ENCODE data around the gene CDK17. TPM values are rescaled to one million over a fixed set of nuclear protein-coding genes. Genes with fewer than 3 reads are reported as not detected.

The CDK17 gene
- total RNA-seq, 1 experiment from 2014 or later: 21.4 TPM

DNA sequence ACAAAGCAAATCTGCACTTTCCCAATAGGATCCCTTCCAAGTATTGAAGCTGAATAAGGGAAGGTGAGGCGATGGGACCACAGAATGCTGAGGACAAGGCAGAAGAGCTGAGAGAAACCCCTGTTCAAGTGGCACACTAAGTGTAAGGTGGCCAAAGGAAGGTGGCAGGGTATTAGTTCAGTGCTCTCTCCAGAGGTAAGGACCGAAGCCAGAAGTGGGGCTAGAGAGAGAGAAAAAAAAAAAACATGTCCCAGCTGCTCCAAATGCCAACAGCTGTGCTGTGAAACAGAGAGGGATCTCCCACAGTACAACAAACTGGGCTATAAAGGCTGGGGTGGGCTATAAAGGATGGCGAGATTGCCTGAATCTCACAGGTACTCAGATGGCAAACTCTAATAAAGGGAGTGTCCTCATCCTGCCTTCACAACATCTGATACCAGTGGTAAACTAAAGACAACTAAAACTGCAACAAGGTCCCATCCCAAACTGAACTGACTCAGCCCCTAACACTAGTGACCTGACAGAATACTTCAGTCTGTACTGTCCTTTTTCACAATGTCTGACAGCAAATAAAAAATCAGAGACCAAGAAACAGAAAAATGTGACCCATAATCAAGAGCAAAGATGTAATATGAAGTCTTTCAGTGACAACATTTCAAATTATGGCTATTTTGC is 47.9 kb downstream of the CDK17 start (continued):
- TF ChIP-seq, protein P1, sequence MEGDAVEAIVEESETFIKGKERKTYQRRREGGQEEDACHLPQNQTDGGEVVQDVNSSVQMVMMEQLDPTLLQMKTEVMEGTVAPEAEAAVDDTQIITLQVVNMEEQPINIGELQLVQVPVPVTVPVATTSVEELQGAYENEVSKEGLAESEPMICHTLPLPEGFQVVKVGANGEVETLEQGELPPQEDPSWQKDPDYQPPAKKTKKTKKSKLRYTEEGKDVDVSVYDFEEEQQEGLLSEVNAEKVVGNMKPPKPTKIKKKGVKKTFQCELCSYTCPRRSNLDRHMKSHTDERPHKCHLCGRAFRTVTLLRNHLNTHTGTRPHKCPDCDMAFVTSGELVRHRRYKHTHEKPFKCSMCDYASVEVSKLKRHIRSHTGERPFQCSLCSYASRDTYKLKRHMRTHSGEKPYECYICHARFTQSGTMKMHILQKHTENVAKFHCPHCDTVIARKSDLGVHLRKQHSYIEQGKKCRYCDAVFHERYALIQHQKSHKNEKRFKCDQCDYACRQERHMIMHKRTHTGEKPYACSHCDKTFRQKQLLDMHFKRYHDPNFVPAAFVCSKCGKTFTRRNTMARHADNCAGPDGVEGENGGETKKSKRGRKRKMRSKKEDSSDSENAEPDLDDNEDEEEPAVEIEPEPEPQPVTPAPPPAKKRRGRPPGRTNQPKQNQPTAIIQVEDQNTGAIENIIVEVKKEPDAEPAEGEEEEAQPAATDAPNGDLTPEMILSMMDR (IDR thresholded peaks at IDR 0.05 in 2 of 3, conservative IDR thresholded peaks at IDR 0.05 in 1 of 3; ENCODE audit: borderline replicate concordance in 1 of 3, insufficient read depth in 1 of 3, low read depth in 2 of 3, low read length in 2 of 3): no peak
- TF ChIP-seq, protein P2, sequence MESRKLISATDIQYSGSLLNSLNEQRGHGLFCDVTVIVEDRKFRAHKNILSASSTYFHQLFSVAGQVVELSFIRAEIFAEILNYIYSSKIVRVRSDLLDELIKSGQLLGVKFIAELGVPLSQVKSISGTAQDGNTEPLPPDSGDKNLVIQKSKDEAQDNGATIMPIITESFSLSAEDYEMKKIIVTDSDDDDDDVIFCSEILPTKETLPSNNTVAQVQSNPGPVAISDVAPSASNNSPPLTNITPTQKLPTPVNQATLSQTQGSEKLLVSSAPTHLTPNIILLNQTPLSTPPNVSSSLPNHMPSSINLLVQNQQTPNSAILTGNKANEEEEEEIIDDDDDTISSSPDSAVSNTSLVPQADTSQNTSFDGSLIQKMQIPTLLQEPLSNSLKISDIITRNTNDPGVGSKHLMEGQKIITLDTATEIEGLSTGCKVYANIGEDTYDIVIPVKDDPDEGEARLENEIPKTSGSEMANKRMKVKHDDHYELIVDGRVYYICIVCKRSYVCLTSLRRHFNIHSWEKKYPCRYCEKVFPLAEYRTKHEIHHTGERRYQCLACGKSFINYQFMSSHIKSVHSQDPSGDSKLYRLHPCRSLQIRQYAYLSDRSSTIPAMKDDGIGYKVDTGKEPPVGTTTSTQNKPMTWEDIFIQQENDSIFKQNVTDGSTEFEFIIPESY (IDR thresholded peaks at IDR 0.05; ENCODE audit: extremely low read depth, insufficient replicate concordance, low read length): no peak
- no peak for TF ChIP-seq POLR2AphosphoS5 (IDR thresholded peaks at IDR 0.05; ENCODE audit: low read depth, low read length)
- TF ChIP-seq EZH2phosphoT487 (IDR thresholded peaks at IDR 0.05; ENCODE audit: borderline replicate concordance): no peak

DNA sequence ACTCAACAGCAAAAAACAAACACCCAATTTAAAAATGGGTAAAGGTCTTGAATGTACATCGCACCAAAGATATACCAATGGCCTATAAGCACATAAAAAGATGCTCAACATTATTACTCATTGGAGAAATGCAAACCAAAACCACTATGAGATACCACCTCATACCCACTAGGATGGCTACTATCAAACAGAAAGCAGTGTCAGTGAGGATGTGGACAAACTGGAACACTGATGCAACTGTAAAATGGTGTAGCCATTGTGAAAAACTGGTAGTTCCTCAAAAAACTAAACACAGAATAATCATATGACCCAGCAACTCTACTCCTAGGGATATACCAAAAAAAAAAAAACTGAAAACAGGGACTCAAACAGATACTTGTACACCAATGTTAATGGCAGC is 49.3 kb downstream of the CDK17 start:
- no peak overlapping the region for H3K4me2 ChIP-seq (ENCODE audit: low read length)
- ChIA-PET CTCF (no interaction called here), POLR2A (no interaction called here), RAD21 (ENCODE audit: low non-redundant PET in 1 of 2, low total read pairs in 2 of 2, uncharacterized antibody in 2 of 2, unreplicated experiment in 2 of 2) (no interaction called here)
- H3K36me3 ChIP-seq (ENCODE audit: control insufficient read depth in 1 of 2, insufficient read depth in 2 of 2, low read length in 2 of 2): no peaks in the 10 kb centered on the region
- DNase-seq (ENCODE audit: low read depth, low spot score) (no peak), ATAC-seq (no peak)
- H3K27me3 ChIP-seq (ENCODE audit: insufficient read depth, low read length): no peaks in the 10 kb centered on the region
- intact Hi-C loops (cut with micrococcal nuclease): no loop called here
- no peaks in the 10 kb centered on the region for H3K9me2 ChIP-seq (ENCODE audit: insufficient read depth)
- H3K27ac ChIP-seq (ENCODE audit: low read depth, low read length): no peak overlapping the region
- H3K9ac ChIP-seq (ENCODE audit: low read length): no peak overlapping the region
- peaks cover 82% of the 10 kb centered on the region for H3K79me2 ChIP-seq (ENCODE audit: insufficient read depth, low read length)
- BruUV-seq (replicated peaks): no TSS peak
- H3K9me3 ChIP-seq (ENCODE audit: control insufficient read depth in 1 of 2, insufficient read depth in 1 of 2, low read depth in 1 of 2, low read length in 2 of 2): no peaks in the 10 kb centered on the region
- no peak for TF ChIP-seq CBX3 (IDR thresholded peaks at IDR 0.05; ENCODE audit: low read depth)
- no peak for TF ChIP-seq ZNF274 (IDR thresholded peaks at IDR 0.05; ENCODE audit: low read depth, low read length)
- no peak for TF ChIP-seq TCF7L2 (IDR thresholded peaks at IDR 0.05; ENCODE audit: borderline replicate concordance, extremely low read depth, insufficient read depth, insufficient read length)
- no peak for TF ChIP-seq SRF (IDR thresholded peaks at IDR 0.05; ENCODE audit: low read depth)
- TF ChIP-seq SP1 (IDR thresholded peaks at IDR 0.05; ENCODE audit: low read depth): no peak
- TF ChIP-seq, protein P3, sequence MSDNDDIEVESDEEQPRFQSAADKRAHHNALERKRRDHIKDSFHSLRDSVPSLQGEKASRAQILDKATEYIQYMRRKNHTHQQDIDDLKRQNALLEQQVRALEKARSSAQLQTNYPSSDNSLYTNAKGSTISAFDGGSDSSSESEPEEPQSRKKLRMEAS (IDR thresholded peaks at IDR 0.05): no peak
- TF ChIP-seq YY1 (IDR thresholded peaks at IDR 0.05; ENCODE audit: extremely low read depth, insufficient replicate concordance, low read depth, low read length): no peak
- no peak for TF ChIP-seq POLR2A (IDR thresholded peaks at IDR 0.05; ENCODE audit: borderline replicate concordance, extremely low read depth, insufficient read depth, insufficient read length)
- no peak for TF ChIP-seq EGR1 (IDR thresholded peaks at IDR 0.05; ENCODE audit: low read depth)
- TF ChIP-seq, protein P1 (IDR thresholded peaks at IDR 0.05 in 2 of 3, conservative IDR thresholded peaks at IDR 0.05 in 1 of 3; ENCODE audit: borderline replicate concordance in 1 of 3, insufficient read depth in 1 of 3, low read depth in 2 of 3, low read length in 2 of 3): no peak
- TF ChIP-seq CEBPB (IDR thresholded peaks at IDR 0.05; ENCODE audit: low read depth): no peak
- no peak for TF ChIP-seq SIN3A (IDR thresholded peaks at IDR 0.05; ENCODE audit: low read depth)
- H4K20me1 ChIP-seq (ENCODE audit: insufficient read depth): no peaks in the 10 kb centered on the region
- no peaks in the 10 kb centered on the region for H3K4me1 ChIP-seq (ENCODE audit: control insufficient read depth in 1 of 2, insufficient read depth in 2 of 2, low read length in 2 of 2)
- H3K4me3 ChIP-seq (replicated peaks in 1 of 2; ENCODE audit: low read depth in 1 of 2, low read length in 2 of 2): no peak overlapping the region
- H2AFZ ChIP-seq (ENCODE audit: low read depth, low read length, poor library complexity, severe bottlenecking): no peak overlapping the region

Measured in HCT116 (cell line).